OCI-LY7 (cell line): Measurements from ENCODE around the gene IFI30. TPM values are rescaled to one million over a fixed set of nuclear protein-coding genes. Genes with fewer than 3 reads are reported as not detected.

Experiments
- BruUV-seq: library from RNA; stranded (reverse); fragments of 400-500 nt; replicated peaks from 2 replicates; lab custom pipeline; 2021; lab: Mats Ljungman, UMichigan
- CTCF ChIA-PET: fragments of 300-600 bp; sonication (Branson Sonifier 250); formaldehyde crosslinking; loops from one replicate; lab custom pipeline; 2022; ENCODE audit warnings: antibody characterized with exemption; ENCODE audit not compliant: unreplicated experiment; lab: Charles Lee
- POLR2A ChIA-PET: fragments of 300-600 bp; sonication (Branson Sonifier 250); formaldehyde crosslinking; loops from one replicate; lab custom pipeline; 2022; ENCODE audit warnings: antibody characterized with exemption; lab: Charles Lee
- DNase-seq: peaks from one replicate; pipeline ENCODE4 v3.0.0-alpha.2; 2015; ENCODE audit warnings: low spot score
- H2AFZ ChIP-seq: fragments of 200-600 bp; sonication (generic), shearing (Covaris generic); 2 replicates; pipeline ENCODE4 v1.6.1; 2014; ENCODE audit warnings: mild to moderate bottlenecking, antibody characterized with exemption, low read length, moderate library complexity
- H3K27ac ChIP-seq: fragments of 200-600 bp; sonication (generic); 2 replicates; pipeline ENCODE4 v1.5.1; 2014; ENCODE audit warnings: mixed run types, low read depth, mild to moderate bottlenecking, moderate library complexity, low read length, inconsistent platforms; ENCODE audit not compliant: poor library complexity, severe bottlenecking
- H3K36me3 ChIP-seq: fragments of 200-600 bp; sonication (generic); 2 replicates; pipeline ENCODE4 v1.6.1; 2014; ENCODE audit warnings: mild to moderate bottlenecking, antibody characterized with exemption, low read length, moderate library complexity, mixed read lengths; ENCODE audit not compliant: insufficient read depth
- H3K4me1 ChIP-seq: fragments of 200-600 bp; sonication (generic); 2 replicates; pipeline ENCODE4 v1.5.1; 2014; ENCODE audit warnings: mild to moderate bottlenecking, low read length; ENCODE audit not compliant: insufficient read depth, poor library complexity, severe bottlenecking
- H3K4me2 ChIP-seq: fragments of 200-600 bp; sonication (generic); 2 replicates; pipeline ENCODE4 v1.6.1; 2014; ENCODE audit warnings: mild to moderate bottlenecking, low read length
- H3K4me3 ChIP-seq: fragments of 200-600 bp; sonication (generic); 2 replicates; pipeline ENCODE4 v1.5.1; 2014; ENCODE audit warnings: mild to moderate bottlenecking, low read depth, low read length; ENCODE audit not compliant: poor library complexity, severe bottlenecking
- H3K79me2 ChIP-seq: fragments of 200-600 bp; sonication (generic); 2 replicates; pipeline ENCODE4 v1.6.1; 2016; ENCODE audit warnings: low read depth, mild to moderate bottlenecking, low read length, moderate library complexity, mixed read lengths; ENCODE audit not compliant: insufficient read depth
- H3K9me2 ChIP-seq: fragments of 200-600 bp; sonication (generic); 2 replicates; pipeline ENCODE4 v1.6.1; 2016; ENCODE audit warnings: mild to moderate bottlenecking, low read length, mixed read lengths; ENCODE audit not compliant: insufficient read depth
- H3K9me3 ChIP-seq: fragments of 200-600 bp; sonication (generic); 2 replicates; pipeline ENCODE4 v1.6.1; 2014; ENCODE audit warnings: mild to moderate bottlenecking, mixed run types, low read length, mixed read lengths
- H4K20me1 ChIP-seq: fragments of 200-600 bp; sonication (generic); 2 replicates; pipeline ENCODE4 v1.6.1; 2014; ENCODE audit warnings: mild to moderate bottlenecking, antibody characterized with exemption, low read length, moderate library complexity, mixed read lengths; ENCODE audit not compliant: insufficient read depth
- EZH2phosphoT487 ChIP-seq: fragments of 200-600 bp; sonication (generic); IDR thresholded peaks from 2 replicates; pipeline ENCODE4 v1.6.1; 2018; ENCODE audit warnings: low read depth, borderline replicate concordance, mild to moderate bottlenecking, mixed run types, antibody characterized with exemption, low read length, moderate library complexity, mixed read lengths
- intact Hi-C: fragments of 100-400 bp; cut with micrococcal nuclease; formaldehyde crosslinking; loops from one replicate; pipeline ENCODE4 v1.10.0; 2022; ENCODE audit not compliant: unreplicated experiment
- total RNA-seq, 2 experiments: library from RNA; depleted of rRNA in 1 of 2; stranded (reverse); fragments of >200 nt in 1 of 2; shearing (Covaris generic) in 1 of 2; gene quantifications; 2 replicates each; pipeline ENCODE4 v1.2.3, GENCODE V29; 2014 to 2022
- TF ChIP-seq, protein P1 (sequence below): fragments of 200-600 bp; sonication (generic); conservative IDR thresholded peaks from 2 replicates; pipeline ENCODE4 v1.5.1; 2014; ENCODE audit warnings: mild to moderate bottlenecking, antibody characterized with exemption, low read length, moderate library complexity, mixed read lengths

IFI30 gene
- total RNA-seq, 2 experiments from 2014 or later = 170 to 195 TPM

DNA sequence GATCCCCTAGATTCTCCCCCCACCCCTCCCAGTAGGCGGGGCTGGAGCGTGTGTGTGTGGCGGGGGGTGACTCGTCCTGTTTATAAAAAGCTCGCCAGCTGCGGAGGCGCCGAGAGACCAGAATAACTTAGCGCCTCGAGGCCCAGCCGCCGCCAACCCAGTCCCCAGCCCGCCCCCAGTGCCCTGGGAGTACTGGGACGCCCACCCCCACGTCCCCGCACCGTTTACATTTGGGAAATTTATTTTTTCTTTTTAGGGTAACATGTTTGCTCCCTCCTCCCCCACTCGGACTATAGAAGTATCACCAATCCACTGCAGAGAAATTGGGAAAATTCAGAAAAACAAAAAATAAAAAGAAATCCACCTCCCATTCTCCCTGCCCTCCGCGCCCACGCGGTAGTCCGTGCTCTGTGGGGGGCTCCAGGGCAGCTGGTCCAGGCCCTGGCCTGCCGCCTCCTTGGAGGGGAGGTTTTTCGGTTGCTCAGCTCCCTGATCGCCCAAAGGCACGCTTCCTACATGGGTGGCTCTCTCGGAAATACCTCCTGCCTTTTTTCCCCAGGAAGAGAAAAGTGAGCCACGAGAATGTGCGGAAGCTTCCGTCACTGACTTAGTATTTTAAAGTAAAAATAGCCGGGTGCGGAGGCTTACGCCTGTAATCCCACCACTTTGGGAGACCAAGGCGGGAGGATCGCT lies 31.7 kb downstream of the IFI30 start:
- Histone ChIP-seq H2AFZ (peak overlapping the region; percentile 41; the same call in 1 of the 2 replicates), H3K4me2 (peak overlapping the region; percentile 94), H3K36me3 (peaks cover 21% of the 10 kb centered on the region), H3K79me2 (peaks cover 32% of the 10 kb centered on the region), H3K9me3 (no peaks in the 10 kb centered on the region), H3K27ac (peak overlapping the region; percentile 84), H4K20me1 (no peaks in the 10 kb centered on the region; the same call in 1 of the 2 replicates), H3K4me3 (peak overlapping the region; percentile 87), H3K4me1 (peaks cover 29% of the 10 kb centered on the region), H3K9me2 (no peaks in the 10 kb centered on the region)
- intact Hi-C loops = loop anchor here (2.0 kb wide), 2 partner anchors 73 to 117 kb away; partner anchors contain the start of gene LSM4
- ChIA-PET POLR2A (interaction anchor here (0.6 to 2.7 kb wide), 12 partner anchors 11 to 418 kb away, joined by 3 to 8 read pairs (median 4); partner anchors contain the start of genes JUND and MPV17L2), CTCF (interaction anchor here (0.9 to 1.4 kb wide), 2 partner anchors 74 to 123 kb away, joined by 3 read pairs; no protein-coding TSS in a partner anchor)
- TF ChIP-seq, protein P1, sequence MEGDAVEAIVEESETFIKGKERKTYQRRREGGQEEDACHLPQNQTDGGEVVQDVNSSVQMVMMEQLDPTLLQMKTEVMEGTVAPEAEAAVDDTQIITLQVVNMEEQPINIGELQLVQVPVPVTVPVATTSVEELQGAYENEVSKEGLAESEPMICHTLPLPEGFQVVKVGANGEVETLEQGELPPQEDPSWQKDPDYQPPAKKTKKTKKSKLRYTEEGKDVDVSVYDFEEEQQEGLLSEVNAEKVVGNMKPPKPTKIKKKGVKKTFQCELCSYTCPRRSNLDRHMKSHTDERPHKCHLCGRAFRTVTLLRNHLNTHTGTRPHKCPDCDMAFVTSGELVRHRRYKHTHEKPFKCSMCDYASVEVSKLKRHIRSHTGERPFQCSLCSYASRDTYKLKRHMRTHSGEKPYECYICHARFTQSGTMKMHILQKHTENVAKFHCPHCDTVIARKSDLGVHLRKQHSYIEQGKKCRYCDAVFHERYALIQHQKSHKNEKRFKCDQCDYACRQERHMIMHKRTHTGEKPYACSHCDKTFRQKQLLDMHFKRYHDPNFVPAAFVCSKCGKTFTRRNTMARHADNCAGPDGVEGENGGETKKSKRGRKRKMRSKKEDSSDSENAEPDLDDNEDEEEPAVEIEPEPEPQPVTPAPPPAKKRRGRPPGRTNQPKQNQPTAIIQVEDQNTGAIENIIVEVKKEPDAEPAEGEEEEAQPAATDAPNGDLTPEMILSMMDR = no peak
- TF ChIP-seq EZH2phosphoT487 = no peak
- no TSS peak for BruUV-seq
- DNase-seq = peak; percentile 90

GRCh38 chr19:18206018-18206417 lies 32.4 kb downstream of the IFI30 start:
- Histone ChIP-seq H3K9me3 (no peaks in the 10 kb centered on the region), H3K27ac (peak overlapping the region; percentile 84), H3K4me2 (peak overlapping the region; percentile 94), H2AFZ (no peak overlapping the region), H3K4me3 (peak overlapping the region; percentile 87), H4K20me1 (no peaks in the 10 kb centered on the region; the same call in 1 of the 2 replicates), H3K4me1 (peaks cover 29% of the 10 kb centered on the region), H3K9me2 (no peaks in the 10 kb centered on the region), H3K36me3 (peaks cover 15% of the 10 kb centered on the region), H3K79me2 (peaks cover 32% of the 10 kb centered on the region)
- CTCF ChIA-PET = interaction anchor here (0.9 to 1.4 kb wide), 2 partner anchors 74 to 123 kb away, joined by 3 read pairs; no protein-coding TSS in a partner anchor
- BruUV-seq = no TSS peak
- intact Hi-C loops = no loop called here
- no peak for DNase-seq
- TF ChIP-seq, protein P1 = no peak
- TF ChIP-seq EZH2phosphoT487 = no peak
- POLR2A ChIA-PET = interaction anchor here (0.7 to 2.7 kb wide), 7 partner anchors 13 to 209 kb away, joined by 3 to 8 read pairs (median 3); partner anchors contain the start of gene MPV17L2
